Measurements from ENCODE around the gene SLCO1B1.

DNA sequence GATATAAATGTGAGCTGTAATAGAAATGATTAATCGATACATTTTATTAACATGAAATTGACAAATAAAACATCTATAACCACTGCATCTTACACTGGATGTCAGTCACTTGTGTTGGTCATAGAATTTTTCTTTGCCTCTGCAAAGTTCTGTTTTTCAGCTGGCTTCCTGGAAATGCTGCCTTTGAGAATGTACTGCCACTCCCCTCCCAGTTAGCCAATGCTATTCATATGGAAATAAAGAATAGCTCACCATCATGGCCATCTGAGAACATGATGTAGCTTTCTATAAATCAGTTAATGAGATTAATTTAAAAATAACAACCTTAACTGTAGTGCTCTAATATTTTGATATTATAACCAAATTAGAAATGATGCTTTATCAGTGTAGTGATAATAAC is 41.1 kb downstream of the SLCO1B1 start:
- TF ChIP-seq, protein P1, sequence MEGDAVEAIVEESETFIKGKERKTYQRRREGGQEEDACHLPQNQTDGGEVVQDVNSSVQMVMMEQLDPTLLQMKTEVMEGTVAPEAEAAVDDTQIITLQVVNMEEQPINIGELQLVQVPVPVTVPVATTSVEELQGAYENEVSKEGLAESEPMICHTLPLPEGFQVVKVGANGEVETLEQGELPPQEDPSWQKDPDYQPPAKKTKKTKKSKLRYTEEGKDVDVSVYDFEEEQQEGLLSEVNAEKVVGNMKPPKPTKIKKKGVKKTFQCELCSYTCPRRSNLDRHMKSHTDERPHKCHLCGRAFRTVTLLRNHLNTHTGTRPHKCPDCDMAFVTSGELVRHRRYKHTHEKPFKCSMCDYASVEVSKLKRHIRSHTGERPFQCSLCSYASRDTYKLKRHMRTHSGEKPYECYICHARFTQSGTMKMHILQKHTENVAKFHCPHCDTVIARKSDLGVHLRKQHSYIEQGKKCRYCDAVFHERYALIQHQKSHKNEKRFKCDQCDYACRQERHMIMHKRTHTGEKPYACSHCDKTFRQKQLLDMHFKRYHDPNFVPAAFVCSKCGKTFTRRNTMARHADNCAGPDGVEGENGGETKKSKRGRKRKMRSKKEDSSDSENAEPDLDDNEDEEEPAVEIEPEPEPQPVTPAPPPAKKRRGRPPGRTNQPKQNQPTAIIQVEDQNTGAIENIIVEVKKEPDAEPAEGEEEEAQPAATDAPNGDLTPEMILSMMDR (IDR thresholded peaks at IDR 0.05): no peak
- TF ChIP-seq POLR2AphosphoS5 (IDR thresholded peaks at IDR 0.05): no peak
- no peak for TF ChIP-seq POLR2A (IDR thresholded peaks at IDR 0.05)
